ENCODE data around the gene ARHGAP18. TPM values are rescaled to one million over a fixed set of nuclear protein-coding genes. Genes with fewer than 3 reads are reported as not detected.

The ARHGAP18 gene
- total RNA-seq, 1 donor from 2014 or later: 60.8 TPM

DNA sequence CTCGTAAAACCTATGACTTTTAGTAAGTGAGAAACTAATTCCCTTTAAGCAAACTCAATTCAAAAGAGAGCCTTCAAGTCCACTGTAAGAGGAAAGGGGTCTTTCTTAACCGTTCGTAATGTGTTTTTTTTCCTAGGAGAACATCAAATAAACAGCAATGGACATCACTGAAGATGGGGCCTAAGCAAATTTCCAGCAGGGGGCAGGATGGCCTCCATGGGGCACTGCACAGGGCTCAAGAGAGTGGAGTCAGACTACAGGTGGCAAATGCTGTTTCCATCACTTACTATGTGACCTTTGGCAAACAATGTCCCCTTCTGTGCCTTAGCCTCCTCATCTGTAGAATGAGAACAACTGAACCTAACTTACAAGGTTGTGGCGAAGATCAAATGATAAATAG lies 88.7 kb downstream of the ARHGAP18 start:
- DNase-seq (no peak), ATAC-seq (peak; percentile 50)
- no peak overlapping the region for H3K27ac ChIP-seq
- intact Hi-C loops (cut with DNase I): no loop called here
- no peaks in the 10 kb centered on the region for H3K27me3 ChIP-seq
- TF ChIP-seq, protein P1, sequence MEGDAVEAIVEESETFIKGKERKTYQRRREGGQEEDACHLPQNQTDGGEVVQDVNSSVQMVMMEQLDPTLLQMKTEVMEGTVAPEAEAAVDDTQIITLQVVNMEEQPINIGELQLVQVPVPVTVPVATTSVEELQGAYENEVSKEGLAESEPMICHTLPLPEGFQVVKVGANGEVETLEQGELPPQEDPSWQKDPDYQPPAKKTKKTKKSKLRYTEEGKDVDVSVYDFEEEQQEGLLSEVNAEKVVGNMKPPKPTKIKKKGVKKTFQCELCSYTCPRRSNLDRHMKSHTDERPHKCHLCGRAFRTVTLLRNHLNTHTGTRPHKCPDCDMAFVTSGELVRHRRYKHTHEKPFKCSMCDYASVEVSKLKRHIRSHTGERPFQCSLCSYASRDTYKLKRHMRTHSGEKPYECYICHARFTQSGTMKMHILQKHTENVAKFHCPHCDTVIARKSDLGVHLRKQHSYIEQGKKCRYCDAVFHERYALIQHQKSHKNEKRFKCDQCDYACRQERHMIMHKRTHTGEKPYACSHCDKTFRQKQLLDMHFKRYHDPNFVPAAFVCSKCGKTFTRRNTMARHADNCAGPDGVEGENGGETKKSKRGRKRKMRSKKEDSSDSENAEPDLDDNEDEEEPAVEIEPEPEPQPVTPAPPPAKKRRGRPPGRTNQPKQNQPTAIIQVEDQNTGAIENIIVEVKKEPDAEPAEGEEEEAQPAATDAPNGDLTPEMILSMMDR (IDR thresholded peaks at IDR 0.05): peak; percentile 47
- H3K9me3 ChIP-seq: no peaks in the 10 kb centered on the region
- no peaks in the 10 kb centered on the region for H3K4me1 ChIP-seq
- H3K36me3 ChIP-seq: peaks cover 11% of the 10 kb centered on the region
- no peak overlapping the region for H3K4me3 ChIP-seq

GRCh38 chr6:129620234-129620610 lies 89.8 kb downstream of the ARHGAP18 start:
- intact Hi-C loops (cut with DNase I): no loop called here
- Histone ChIP-seq H3K27ac (no peak overlapping the region), H3K27me3 (no peaks in the 10 kb centered on the region), H3K4me1 (no peaks in the 10 kb centered on the region), H3K4me3 (no peak overlapping the region), H3K9me3 (no peaks in the 10 kb centered on the region), H3K36me3 (peaks cover 14% of the 10 kb centered on the region)
- ATAC-seq (no peak), DNase-seq (no peak)
- TF ChIP-seq, protein P1 (IDR thresholded peaks at IDR 0.05): no peak

GRCh38 chr6:129619579-129620233 lies 90.3 kb downstream of the ARHGAP18 start:
- intact Hi-C loops (cut with DNase I): no loop called here
- H3K9me3 ChIP-seq: no peaks in the 10 kb centered on the region
- H3K4me3 ChIP-seq: no peak overlapping the region
- DNase-seq: no peak
- peaks cover 19% of the 10 kb centered on the region for H3K36me3 ChIP-seq
- TF ChIP-seq, protein P1 (IDR thresholded peaks at IDR 0.05): no peak
- peak; percentile 47 for ATAC-seq
- no peaks in the 10 kb centered on the region for H3K4me1 ChIP-seq
- H3K27me3 ChIP-seq: no peaks in the 10 kb centered on the region
- no peak overlapping the region for H3K27ac ChIP-seq

- TF ChIP-seq, protein P1 (IDR thresholded peaks at IDR 0.05): no peak
- Histone ChIP-seq H3K4me1 (no peaks in the 10 kb centered on the region), H3K36me3 (peaks cover 22% of the 10 kb centered on the region), H3K9me3 (no peaks in the 10 kb centered on the region), H3K27ac (no peak overlapping the region), H3K27me3 (no peaks in the 10 kb centered on the region), H3K4me3 (no peak overlapping the region)
- no peak for ATAC-seq
- DNase-seq: no peak
- intact Hi-C loops (cut with DNase I): no loop called here
These were observed 92.0 kb downstream of the ARHGAP18 start for GRCh38 chr6:129617986-129618385.

DNA sequence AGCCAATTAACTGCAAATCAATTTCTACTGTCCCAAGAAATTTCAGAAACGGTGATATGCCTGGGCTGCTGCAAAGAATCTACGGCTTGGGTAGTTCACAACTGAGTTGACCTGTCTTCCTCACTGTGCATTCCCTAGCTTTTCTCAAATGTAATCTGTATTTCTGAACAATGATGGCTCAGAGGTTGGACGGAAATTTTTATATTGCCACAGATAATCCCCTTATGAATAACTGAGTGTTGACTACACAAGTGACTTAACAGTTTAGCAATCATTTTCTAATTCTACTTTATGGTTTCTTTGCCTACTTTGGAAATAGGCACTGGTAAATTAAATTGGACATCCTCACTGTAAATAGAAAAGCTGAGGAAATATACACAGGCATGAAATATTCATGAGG lies 94.5 kb downstream of the ARHGAP18 start:
- DNase-seq: no peak
- Histone ChIP-seq H3K4me3 (no peak overlapping the region), H3K27me3 (no peaks in the 10 kb centered on the region), H3K27ac (no peak overlapping the region), H3K4me1 (no peaks in the 10 kb centered on the region), H3K9me3 (no peaks in the 10 kb centered on the region), H3K36me3 (peaks cover 32% of the 10 kb centered on the region)
- TF ChIP-seq, protein P1 (IDR thresholded peaks at IDR 0.05): no peak
- no peak for ATAC-seq
- intact Hi-C loops (cut with DNase I): no loop called here

DNA sequence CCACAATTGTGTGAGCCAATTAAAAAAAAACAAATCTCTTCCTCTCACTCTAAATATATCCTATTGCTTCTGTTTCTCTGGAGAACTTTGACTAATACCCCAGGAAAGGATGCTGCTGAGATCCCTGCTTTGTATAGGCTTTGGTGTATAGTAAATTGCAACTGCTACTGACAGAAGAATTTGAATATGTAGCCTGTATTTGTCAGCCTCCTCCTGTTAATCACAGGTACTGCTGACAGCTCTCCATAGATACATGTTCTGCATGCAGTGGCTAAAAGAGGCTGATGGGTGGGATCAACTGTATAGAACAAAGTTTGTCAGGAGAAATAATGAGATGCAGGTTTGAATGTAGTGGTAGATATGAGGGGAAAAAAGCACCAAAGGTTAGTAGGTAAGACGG lies 95.0 kb downstream of the ARHGAP18 start:
- Histone ChIP-seq H3K36me3 (peaks cover 37% of the 10 kb centered on the region), H3K27ac (no peak overlapping the region), H3K27me3 (no peaks in the 10 kb centered on the region), H3K9me3 (no peaks in the 10 kb centered on the region), H3K4me1 (no peaks in the 10 kb centered on the region), H3K4me3 (no peak overlapping the region)
- no peak for DNase-seq
- TF ChIP-seq, protein P1 (IDR thresholded peaks at IDR 0.05): no peak
- intact Hi-C loops (cut with DNase I): no loop called here
- no peak for ATAC-seq
